Liver (tissue), 3 donors: ENCODE data around the gene ANXA6.

Experiments
- HNF4G ChIP-seq: IDR thresholded peaks from 2 replicates; pipeline ENCODE4 v1.6.1; 2016; ENCODE audit warnings: antibody characterized with exemption
- RAD21 ChIP-seq, 2 donors: IDR thresholded peaks; 2 replicates each; pipeline ENCODE4 v1.6.1; 2016; ENCODE audit warnings: antibody characterized with exemption in 2 of 2, mild to moderate bottlenecking in 2 of 2
- TF ChIP-seq, protein P1 (sequence below): IDR thresholded peaks from 2 replicates; pipeline ENCODE4 v1.6.1; 2016; ENCODE audit warnings: antibody characterized with exemption, mild to moderate bottlenecking
- TF ChIP-seq, protein P2 (sequence below): fragments of 150-350 bp; IDR thresholded peaks from 2 replicates; pipeline ENCODE4 v1.5.1; 2017; ENCODE audit warnings: improper control_type of control experiment, low read depth, low read length; ENCODE audit not compliant: missing input control
- TF ChIP-seq, protein P3 (sequence below): IDR thresholded peaks from 2 replicates; pipeline ENCODE4 v1.6.1; 2016; ENCODE audit warnings: antibody characterized with exemption
- TF ChIP-seq, protein P4 (sequence below): IDR thresholded peaks from 2 replicates; pipeline ENCODE4 v1.6.1; 2016; ENCODE audit warnings: antibody characterized with exemption
- donor health status: healthy.
- donor health status: healthy.

DNA sequence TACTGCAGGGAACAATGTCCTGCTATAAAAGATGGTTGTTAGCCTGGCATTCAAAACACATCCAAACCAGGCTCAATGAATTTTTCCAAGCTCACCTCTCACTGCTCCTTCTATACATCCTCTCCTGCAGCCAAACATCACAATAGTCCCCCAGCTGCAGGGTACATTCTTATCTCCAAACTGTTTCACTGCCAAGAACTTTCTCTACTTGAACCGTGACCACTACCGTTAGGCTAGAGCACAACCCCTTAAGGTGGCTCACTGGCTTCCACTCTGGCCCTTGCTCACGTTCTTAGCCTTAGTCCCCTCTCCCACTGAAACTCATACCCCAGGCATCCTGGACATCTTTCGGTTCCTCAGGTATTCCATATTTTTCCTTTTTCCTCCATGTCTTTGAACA lies 29.0 kb upstream of the ANXA6 start:
- TF ChIP-seq, protein P1, sequence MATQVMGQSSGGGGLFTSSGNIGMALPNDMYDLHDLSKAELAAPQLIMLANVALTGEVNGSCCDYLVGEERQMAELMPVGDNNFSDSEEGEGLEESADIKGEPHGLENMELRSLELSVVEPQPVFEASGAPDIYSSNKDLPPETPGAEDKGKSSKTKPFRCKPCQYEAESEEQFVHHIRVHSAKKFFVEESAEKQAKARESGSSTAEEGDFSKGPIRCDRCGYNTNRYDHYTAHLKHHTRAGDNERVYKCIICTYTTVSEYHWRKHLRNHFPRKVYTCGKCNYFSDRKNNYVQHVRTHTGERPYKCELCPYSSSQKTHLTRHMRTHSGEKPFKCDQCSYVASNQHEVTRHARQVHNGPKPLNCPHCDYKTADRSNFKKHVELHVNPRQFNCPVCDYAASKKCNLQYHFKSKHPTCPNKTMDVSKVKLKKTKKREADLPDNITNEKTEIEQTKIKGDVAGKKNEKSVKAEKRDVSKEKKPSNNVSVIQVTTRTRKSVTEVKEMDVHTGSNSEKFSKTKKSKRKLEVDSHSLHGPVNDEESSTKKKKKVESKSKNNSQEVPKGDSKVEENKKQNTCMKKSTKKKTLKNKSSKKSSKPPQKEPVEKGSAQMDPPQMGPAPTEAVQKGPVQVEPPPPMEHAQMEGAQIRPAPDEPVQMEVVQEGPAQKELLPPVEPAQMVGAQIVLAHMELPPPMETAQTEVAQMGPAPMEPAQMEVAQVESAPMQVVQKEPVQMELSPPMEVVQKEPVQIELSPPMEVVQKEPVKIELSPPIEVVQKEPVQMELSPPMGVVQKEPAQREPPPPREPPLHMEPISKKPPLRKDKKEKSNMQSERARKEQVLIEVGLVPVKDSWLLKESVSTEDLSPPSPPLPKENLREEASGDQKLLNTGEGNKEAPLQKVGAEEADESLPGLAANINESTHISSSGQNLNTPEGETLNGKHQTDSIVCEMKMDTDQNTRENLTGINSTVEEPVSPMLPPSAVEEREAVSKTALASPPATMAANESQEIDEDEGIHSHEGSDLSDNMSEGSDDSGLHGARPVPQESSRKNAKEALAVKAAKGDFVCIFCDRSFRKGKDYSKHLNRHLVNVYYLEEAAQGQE = no peak
- TF ChIP-seq, protein P2, sequence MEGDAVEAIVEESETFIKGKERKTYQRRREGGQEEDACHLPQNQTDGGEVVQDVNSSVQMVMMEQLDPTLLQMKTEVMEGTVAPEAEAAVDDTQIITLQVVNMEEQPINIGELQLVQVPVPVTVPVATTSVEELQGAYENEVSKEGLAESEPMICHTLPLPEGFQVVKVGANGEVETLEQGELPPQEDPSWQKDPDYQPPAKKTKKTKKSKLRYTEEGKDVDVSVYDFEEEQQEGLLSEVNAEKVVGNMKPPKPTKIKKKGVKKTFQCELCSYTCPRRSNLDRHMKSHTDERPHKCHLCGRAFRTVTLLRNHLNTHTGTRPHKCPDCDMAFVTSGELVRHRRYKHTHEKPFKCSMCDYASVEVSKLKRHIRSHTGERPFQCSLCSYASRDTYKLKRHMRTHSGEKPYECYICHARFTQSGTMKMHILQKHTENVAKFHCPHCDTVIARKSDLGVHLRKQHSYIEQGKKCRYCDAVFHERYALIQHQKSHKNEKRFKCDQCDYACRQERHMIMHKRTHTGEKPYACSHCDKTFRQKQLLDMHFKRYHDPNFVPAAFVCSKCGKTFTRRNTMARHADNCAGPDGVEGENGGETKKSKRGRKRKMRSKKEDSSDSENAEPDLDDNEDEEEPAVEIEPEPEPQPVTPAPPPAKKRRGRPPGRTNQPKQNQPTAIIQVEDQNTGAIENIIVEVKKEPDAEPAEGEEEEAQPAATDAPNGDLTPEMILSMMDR = no peak
- TF ChIP-seq HNF4G (no peak), RAD21 (IDR thresholded peaks at IDR 0.05) (no peak)
- TF ChIP-seq, protein P3, sequence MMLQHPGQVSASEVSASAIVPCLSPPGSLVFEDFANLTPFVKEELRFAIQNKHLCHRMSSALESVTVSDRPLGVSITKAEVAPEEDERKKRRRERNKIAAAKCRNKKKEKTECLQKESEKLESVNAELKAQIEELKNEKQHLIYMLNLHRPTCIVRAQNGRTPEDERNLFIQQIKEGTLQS = no peak
- TF ChIP-seq, protein P4, sequence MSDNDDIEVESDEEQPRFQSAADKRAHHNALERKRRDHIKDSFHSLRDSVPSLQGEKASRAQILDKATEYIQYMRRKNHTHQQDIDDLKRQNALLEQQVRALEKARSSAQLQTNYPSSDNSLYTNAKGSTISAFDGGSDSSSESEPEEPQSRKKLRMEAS = no peak
